Activated CD4-positive, CD25-positive, alpha-beta regulatory T cell treated with anti-CD3 and anti-CD28 coated beads, Interleukin-2, amount 50 U/mL, for 24 hours (primary cell): Measurements from ENCODE around the gene RCN2.
A peak's percentile ranks its signal among the peaks of the same experiment; 100 is the strongest.
"Not testable (repeated sequence)": the region's sequence is repeated elsewhere in the genome, so short reads cannot be mapped to it uniquely, and the experiment has no call there.

ENCODE experiments used
- ATAC-seq, 2 donors: fragments of 150-1000 bp; cut with Tn5 transposase; one replicate each; pipeline ENCODE4 v1.10.0; 2021; ENCODE audit warnings: mild to moderate bottlenecking in 1 of 2, moderate library complexity in 1 of 2

The RCN2 gene

GRCh38 chr15:76935620-76936019, 4.1 kb downstream of the RCN2 start:
- ATAC-seq: no peak

DNA sequence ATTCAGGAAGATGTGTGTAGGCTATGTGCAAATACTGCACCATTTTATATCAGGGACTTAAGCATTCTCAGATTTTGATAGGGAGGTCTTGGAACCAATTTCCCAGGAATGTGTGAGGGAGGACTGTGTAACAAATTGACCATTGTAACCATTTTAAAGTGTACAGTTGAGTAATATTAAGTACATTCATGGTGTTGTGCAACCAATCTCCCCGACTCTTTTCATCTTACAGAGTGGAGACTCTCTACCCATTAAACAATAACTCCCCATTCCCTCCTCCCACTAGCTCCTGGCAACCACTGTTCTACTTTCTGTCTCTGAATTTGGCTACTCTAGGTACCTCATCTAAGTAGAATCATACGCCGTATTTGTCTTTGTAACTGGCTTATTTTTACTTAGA, 5.1 kb downstream of the RCN2 start:
- no peak for ATAC-seq

DNA sequence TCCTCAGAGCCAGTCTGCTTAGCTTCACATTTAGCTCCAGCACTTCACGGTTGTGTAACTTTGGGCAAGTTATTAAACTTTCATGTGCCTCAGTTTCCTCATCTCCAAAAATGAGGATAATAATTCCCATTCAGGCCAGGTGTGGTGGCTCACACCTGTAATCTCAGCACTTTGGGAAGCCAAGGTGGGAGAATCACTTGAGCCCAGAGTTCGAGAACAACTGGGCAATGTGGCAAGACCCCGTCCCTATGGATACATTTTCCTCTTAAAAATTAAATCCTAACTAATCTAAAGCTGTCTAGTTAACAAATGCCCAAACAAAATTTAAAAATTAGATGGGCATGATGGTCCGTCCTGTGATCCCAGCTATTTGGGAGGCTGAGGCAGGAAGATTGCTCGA, 7.2 kb downstream of the RCN2 start:
- no peak for ATAC-seq

DNA sequence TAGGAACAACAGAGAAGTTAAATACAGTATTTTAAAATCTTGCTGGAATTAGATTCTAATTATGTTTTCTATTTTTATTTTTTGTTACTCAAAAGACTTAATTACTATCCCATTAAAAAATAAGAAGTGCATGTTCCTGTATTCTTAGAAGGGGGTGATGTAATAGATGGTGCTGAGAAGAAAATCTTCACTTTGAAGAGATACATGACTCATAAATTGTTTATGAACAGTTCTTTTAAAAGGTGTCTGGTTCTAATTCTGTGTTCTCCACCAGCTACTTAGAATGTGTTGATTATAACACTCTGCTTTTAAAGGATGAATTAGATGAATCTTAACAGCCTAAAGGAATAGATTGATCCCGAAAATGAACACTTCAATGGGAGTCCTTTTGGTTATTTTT, 8.2 kb downstream of the RCN2 start:
- peak in 1 of 2 donors; percentile 79 for ATAC-seq

DNA sequence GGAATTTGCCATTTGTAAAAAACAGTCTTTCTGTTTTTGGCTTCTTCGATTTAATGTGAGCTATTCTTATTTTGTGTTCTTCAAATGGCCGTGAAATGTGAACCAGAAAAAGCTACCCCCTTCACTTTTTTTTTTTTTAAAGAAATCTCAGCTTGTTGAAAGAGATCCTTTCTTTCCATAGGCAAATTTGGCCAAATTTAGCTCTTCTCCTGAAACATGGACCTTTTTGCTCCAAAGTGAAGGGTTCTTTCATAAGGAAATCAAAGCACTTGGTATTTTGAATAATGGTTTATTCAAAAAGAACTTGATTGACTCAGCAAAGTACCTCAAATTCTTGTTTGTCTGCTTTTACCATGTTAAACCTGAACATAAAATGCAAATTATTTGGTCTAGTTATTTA, 10.1 kb downstream of the RCN2 start:
- no peak for ATAC-seq

- ATAC-seq: no peak
Observed at GRCh38 chr15:76942331-76942730, 10.8 kb downstream of the RCN2 start.

GRCh38 chr15:76945494-76946093, 14.0 kb downstream of the RCN2 start:
- ATAC-seq: no peak

DNA sequence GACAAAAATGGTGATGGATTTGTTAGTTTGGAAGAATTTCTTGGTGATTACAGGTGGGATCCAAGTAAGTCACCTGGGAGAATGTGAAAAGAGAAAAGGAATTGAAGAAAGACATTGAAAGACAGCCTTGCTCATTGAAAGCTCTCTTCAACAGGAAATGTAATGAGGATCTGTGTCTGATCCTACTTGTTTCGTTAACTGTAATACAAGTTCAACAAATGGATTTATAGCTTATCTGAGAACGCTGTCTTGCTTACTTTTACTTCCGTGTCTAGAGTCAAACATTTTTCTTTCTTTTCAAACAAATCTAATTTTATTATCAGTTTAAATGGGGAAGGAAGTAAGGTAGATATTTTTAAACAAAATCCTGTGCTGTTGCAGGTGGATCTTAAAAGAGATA, 15.9 kb downstream of the RCN2 start:
- no peak for ATAC-seq

DNA sequence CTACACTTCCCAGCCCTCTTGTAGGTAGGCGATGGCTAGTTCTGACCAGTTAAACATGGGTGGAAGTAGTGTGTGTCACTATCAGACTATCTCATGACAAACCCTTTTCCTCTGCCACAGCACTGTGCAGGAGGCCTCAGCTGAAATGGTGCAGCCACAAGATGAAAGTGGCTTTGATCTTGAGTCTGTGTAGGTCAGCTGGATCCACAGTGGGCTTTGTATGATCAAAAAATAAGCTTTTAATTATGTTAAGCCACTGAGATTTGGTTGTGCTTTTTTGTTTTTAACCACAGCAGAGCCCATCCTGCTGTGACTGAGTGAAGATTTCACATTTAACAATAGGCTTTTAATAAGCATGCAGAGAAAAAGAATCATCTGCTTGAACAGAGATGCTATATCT, 19.7 kb downstream of the RCN2 start:
- peak in 1 of 2 donors; percentile 45 for ATAC-seq

DNA sequence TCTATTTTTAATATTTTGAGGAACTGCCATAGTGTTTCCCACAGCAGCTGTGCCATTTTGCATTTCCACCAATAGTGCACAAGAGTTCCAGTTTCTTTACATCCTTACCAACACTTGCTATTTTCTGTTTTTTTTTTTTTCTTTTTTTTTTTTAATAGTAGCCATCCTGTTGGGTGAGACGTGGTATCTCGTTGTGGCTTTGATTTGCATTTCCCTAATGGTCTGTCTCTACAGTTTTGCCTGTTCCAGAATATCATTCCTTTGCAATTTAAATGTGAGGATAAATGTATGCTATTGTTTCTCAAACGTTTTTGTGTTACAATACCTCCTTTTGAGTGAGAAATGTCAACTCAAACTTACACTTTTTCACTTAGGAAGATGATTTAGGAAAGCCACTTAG, 22.4 kb downstream of the RCN2 start:
- no peak for ATAC-seq

DNA sequence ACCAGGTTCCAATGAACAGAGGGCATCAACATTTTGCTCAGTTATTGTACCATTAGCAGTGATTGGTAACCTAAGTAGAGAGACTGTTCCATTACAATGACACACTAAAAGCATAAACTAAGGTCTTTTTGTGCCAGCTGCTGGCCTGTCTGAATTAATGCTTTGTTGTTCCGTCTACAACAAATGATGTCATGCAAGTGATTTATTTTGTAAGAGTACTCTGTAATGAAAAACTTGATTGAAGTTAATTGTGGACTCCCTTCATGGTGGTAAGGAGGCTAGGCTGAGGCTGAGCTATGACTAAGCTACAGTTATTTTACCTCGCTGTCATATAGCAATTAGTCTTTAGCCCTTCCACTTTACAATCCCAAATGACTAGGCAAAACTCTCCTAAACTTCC, 23.2 kb downstream of the RCN2 start:
- ATAC-seq: peak in 1 of 2 donors; percentile 27

DNA sequence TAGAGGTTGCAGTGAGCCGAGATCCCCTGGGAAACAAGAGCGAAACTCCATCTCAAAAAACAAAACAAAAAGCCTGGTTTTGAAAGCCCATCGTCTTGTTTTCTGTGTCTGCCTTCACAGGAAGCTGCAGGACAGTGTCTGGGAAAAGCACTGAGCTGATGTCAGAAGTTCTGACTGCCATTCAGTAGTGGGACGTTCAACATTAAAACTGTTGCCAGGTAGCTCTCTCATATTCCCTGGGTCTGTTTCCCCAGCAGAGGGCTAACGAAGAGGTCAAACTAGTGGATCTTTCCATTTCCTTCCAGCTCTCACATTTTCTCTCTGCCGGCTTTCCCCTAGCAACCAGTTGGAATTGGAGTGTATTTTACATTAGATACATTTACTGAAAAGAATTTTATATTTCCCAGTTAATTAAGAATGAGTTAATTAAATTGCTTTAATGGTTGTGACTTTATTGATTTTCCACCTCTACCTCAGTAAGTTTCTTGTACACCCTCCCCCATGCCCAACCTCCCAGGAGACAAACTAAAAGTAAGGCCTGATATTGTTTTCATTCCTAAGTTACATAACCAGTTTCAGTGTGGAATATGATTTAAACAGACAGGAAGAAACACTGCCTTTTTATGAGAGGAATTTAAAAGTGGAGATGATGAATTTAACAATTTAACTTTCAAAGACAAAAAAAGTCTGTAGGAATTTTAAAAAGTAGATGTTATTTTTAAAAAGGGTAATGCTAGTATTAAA, 29.9 kb downstream of the RCN2 start:
- ATAC-seq: no peak

- ATAC-seq: no peak
Observed at GRCh38 chr15:76962337-76963013, 30.9 kb downstream of the RCN2 start.

DNA sequence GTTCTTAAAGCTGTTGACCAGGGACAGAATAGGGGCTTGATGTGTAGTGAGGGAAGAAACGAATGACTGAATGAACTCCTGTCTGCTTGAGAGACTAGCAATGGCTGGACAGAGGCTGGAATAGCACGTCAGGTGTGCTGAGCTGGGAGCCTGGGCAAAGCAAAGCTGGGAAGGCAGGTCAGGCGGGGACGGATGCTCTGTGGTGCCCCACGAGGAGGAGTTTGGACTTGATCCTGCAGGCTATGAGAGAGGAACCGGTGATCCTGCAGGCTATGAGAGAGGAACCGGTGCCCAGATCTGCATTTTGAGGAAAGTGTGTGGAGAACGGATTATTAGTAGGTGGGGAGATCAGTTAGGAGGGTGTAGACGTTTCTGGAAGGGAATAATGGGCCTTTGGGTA, 32.0 kb downstream of the RCN2 start:
- ATAC-seq: no peak

- ATAC-seq: no peak
Observed at GRCh38 chr15:76964157-76964556, 32.6 kb downstream of the RCN2 start.

- not testable (repeated sequence) for ATAC-seq
Observed at GRCh38 chr15:76966051-76966450, 34.5 kb downstream of the RCN2 start.

DNA sequence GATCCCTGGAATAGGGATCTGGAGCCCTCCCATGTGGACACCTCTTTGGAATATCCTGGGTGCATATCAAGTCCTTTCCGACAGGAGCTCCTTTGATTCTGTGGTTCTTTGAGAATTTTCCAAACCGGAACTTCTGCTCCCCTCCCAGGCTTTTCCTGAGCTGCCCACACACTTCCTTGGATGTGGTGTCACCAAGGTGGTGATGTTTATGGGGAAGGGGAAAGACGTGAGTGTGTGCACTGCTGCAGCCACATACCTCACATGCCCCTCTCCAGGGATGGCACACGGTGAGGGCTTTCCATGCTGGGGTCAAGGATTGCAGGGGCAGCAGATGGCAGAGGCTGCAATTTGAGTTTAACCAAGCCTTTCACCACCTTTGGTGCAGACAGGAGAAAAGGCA, 35.5 kb downstream of the RCN2 start:
- no peak for ATAC-seq

- no peak for ATAC-seq
Observed at GRCh38 chr15:76968306-76968705, 36.8 kb downstream of the RCN2 start.

DNA sequence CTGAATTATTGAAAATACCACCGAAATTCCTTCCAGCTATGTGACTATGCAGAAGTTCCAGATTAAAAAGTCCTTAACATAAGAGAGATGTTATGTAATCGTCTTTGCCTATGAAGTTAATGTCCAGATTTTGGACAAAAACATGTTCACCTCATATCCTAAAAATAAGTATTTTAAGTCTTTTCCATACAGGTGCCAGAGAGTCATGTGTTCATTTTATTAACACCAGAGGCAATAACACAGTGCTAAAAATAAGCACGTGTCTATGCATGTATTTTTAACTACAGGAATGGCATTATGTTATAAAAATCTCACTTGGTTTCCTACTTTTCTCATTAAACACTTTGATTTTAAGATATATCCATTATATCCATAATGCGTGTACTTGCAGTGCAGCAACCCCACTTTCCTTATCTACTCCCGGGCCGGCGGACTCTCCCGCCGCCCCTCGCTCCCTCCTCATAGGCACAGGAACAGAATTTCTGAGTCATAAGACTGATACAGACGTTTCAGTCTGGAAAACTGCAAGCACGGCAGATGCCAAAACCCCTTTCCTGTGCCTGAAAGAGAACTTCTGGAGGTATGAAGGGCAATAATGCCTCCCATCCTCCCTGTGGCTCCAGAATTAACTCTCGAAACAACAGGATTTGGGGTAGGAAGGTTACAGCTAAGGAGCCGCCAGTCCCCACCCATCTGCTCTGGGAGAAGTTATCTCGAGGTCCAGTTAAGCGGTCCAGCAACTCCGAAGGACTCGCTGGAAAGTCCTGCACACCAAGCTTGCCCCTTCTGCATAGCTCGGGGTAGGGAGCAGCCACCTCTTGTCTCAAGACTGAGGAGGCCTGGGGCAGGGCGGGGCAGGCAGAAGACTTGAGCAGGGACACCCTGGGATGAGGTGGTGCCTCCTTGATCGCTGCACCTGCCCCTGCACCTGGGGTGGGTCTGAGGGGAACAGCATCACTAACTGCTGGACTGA, 41.1 kb downstream of the RCN2 start:
- no peak for ATAC-seq

- ATAC-seq: peak; percentile 46 to 70
Observed at GRCh38 chr15:76973362-76973743, 41.8 kb downstream of the RCN2 start.

- no peak for ATAC-seq
Observed at GRCh38 chr15:76973906-76974305, 42.4 kb downstream of the RCN2 start.

- no peak for ATAC-seq
Observed at GRCh38 chr15:76974456-76975036, 43.0 kb downstream of the RCN2 start.

DNA sequence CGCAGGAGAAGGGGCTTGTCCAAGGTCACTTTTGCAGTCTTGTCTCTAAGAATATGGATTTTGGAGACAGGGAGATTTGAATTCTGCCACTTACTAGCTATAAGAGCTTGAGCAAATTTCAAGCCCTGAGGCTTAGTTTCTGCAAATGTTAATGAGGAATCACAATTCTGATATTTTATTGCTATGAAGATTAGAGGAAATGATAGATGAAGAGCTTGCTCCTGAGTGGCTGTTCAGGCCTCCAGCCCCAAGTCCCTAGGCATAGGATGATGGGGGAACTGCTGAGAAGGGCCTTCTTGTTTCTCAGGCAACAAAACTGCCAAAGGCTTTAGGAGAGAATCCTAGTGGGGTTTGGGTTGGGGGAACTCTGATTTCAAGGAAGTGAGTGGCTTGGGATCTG, 44.6 kb downstream of the RCN2 start:
- ATAC-seq: no peak
